GM19351 (cell line): ENCODE data around the gene MACROD2.

Source experiments
- ATAC-seq: cut with Tn5 transposase; IDR thresholded peaks from one replicate; pipeline ENCODE4 v1.9.1; 2021; ENCODE audit warnings: mild to moderate bottlenecking, moderate library complexity; ENCODE audit not compliant: unreplicated experiment

The MACROD2 gene

GRCh38 chr20:15618110-15618509 lies 1622.8 kb downstream of the MACROD2 start:
- ATAC-seq = no peak

GRCh38 chr20:15618912-15619311 lies 1623.6 kb downstream of the MACROD2 start:
- no peak for ATAC-seq

- no peak for ATAC-seq
Observed at GRCh38 chr20:15619341-15619740, 1624.0 kb downstream of the MACROD2 start.

- ATAC-seq = no peak
Observed at GRCh38 chr20:15619816-15620215, 1624.5 kb downstream of the MACROD2 start.

- no peak for ATAC-seq
Observed at GRCh38 chr20:15622368-15622767, 1627.1 kb downstream of the MACROD2 start.

- ATAC-seq = no peak
Observed at GRCh38 chr20:15623215-15623614, 1627.9 kb downstream of the MACROD2 start.

- ATAC-seq = no peak
Observed at GRCh38 chr20:15625981-15626380, 1630.7 kb downstream of the MACROD2 start.

- no peak for ATAC-seq
Observed at GRCh38 chr20:15627089-15627488, 1631.8 kb downstream of the MACROD2 start.

GRCh38 chr20:15627501-15627903 lies 1632.2 kb downstream of the MACROD2 start:
- no peak for ATAC-seq

- ATAC-seq = no peak
Observed at GRCh38 chr20:15628851-15629353, 1633.6 kb downstream of the MACROD2 start.

GRCh38 chr20:15630360-15630759 lies 1635.0 kb downstream of the MACROD2 start:
- no peak for ATAC-seq

GRCh38 chr20:15632680-15633079 lies 1637.4 kb downstream of the MACROD2 start:
- no peak for ATAC-seq

- ATAC-seq = no peak
Observed at GRCh38 chr20:15634102-15634501, 1638.8 kb downstream of the MACROD2 start.

GRCh38 chr20:15637546-15637945 lies 1642.2 kb downstream of the MACROD2 start:
- ATAC-seq = no peak

- ATAC-seq = no peak
Observed at GRCh38 chr20:15637950-15638754, 1642.8 kb downstream of the MACROD2 start.

- no peak for ATAC-seq
Observed at GRCh38 chr20:15638816-15639215, 1643.5 kb downstream of the MACROD2 start.

GRCh38 chr20:15639839-15640238 lies 1644.5 kb downstream of the MACROD2 start:
- no peak for ATAC-seq

- no peak for ATAC-seq
Observed at GRCh38 chr20:15642109-15642508, 1646.8 kb downstream of the MACROD2 start.

- no peak for ATAC-seq
Observed at GRCh38 chr20:15642676-15643075, 1647.4 kb downstream of the MACROD2 start.

- ATAC-seq = no peak
Observed at GRCh38 chr20:15643713-15644112, 1648.4 kb downstream of the MACROD2 start.

- ATAC-seq = no peak
Observed at GRCh38 chr20:15645816-15646215, 1650.5 kb downstream of the MACROD2 start.

- ATAC-seq = no peak
Observed at GRCh38 chr20:15653396-15654207, 1658.3 kb downstream of the MACROD2 start.
